8988T (cell line): ENCODE measurements around the gene HERC3.

Experiments
- DNase-seq: peaks from one replicate; pipeline ENCODE4 v3.0.0; 2011

The HERC3 gene

GRCh38 chr4:88752076-88752463 lies 159.8 kb downstream of the HERC3 start:
- no peak for DNase-seq

DNA sequence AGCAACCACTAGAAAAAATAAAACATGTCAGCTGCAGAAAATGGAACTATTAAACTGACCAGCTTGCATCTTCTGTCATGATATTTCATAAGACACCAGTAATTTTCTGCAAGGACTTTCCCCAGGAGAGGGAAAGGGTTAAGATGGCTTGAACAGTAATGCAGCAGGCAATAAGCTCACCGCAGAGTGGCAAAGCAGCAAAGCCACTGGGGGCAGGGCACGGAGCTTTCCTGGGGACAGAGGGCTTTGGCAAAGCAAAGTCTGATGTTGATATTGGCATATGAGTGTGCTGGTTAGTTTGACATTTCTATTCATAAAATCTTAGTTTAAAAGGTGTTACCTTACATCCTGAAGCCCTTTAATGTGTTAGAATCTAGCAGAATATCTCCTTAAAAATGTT lies 160.5 kb downstream of the HERC3 start:
- DNase-seq: no peak

DNA sequence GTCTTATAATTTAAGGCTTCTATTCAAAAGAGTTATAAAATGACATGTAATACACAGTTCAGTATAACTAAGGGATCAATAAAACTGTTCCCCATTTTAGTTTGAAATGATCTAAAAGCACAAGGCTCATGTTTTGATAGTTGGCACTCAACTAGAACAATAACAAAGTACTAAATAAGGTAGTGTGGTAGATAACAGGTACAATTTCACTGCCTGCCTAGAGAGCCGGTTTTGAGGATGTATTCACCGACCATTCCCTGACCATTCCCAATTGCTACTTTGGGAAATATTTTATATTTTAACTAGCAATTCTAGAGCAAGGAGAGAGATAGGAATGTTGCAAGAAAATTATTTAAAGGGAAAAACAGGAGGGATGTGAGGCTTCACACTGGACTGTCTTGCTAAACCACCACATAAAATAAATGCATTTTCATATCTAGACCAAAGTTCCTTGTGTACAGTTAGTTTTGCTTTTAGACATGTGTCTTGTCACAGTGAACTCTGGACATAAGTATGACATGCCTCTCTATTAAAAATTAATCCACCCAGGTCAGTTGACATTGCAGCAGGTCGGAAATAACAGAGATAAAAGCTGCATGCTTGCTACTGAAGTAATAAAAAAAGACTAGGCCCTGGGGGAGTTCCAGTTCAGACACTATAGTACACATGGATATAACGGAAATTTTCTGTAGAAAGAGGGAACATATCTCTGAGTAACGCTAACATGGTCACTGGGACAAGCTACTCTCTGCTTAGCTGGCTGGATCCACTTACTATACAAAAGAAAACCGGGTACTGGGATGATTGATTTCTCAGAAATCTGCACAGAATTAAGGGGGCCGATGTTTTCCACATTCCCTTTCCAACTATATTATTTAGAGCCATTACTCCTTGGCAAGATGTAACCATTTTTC lies 161.6 kb downstream of the HERC3 start:
- DNase-seq: no peak

- no peak for DNase-seq
These were observed 162.5 kb downstream of the HERC3 start for GRCh38 chr4:88754796-88755195.

- DNase-seq: no peak
These were observed 163.2 kb downstream of the HERC3 start for GRCh38 chr4:88755454-88755853.

GRCh38 chr4:88756149-88756548 lies 163.9 kb downstream of the HERC3 start:
- DNase-seq: no peak

DNA sequence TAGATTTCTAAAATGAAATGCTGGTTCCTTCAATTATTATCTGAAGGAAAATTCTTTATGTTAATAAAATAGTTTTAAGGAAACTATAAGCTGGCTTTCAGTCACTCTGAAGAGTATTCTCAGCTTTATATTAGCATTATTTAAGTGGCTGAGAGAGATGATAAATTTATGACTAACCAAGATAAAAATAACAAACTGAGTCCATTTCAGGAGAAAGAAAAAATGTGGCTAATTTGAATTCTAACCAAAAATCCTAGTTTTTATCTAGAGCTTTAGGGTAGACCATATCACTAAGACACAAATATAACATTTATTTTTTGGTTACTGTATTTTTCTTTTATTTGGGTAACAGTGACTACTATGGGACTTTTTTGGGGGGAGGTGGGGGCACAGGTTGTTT lies 164.8 kb downstream of the HERC3 start:
- no peak for DNase-seq

DNA sequence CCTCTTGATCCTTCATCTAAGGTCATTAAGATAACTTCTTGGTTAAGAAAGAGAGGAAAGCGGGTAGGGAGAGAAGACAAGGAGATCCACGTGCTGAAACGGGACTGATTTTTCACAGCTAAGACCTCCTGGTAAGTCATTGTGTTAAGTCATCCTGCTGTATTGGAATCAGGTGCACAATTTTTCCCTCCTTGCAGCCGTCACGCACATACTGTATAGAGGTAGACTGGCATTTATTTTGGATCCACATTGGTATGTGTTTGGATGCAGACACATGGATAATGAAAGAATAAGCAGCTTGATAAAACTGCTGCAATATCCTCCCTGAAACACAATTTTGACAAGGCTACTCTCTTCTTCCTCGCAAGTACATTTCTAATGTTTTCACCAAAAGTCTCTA lies 165.5 kb downstream of the HERC3 start:
- no peak for DNase-seq
